Measurements from ENCODE around the gene LMO1. TPM values are rescaled to one million over a fixed set of nuclear protein-coding genes. Genes with fewer than 3 reads are reported as not detected.
A peak's percentile ranks its signal among the peaks of the same experiment; 100 is the strongest.

Gene LMO1
- total and polyA plus RNA-seq, 5 donors = 0.34 to 0.51 TPM; not detected in 3

DNA sequence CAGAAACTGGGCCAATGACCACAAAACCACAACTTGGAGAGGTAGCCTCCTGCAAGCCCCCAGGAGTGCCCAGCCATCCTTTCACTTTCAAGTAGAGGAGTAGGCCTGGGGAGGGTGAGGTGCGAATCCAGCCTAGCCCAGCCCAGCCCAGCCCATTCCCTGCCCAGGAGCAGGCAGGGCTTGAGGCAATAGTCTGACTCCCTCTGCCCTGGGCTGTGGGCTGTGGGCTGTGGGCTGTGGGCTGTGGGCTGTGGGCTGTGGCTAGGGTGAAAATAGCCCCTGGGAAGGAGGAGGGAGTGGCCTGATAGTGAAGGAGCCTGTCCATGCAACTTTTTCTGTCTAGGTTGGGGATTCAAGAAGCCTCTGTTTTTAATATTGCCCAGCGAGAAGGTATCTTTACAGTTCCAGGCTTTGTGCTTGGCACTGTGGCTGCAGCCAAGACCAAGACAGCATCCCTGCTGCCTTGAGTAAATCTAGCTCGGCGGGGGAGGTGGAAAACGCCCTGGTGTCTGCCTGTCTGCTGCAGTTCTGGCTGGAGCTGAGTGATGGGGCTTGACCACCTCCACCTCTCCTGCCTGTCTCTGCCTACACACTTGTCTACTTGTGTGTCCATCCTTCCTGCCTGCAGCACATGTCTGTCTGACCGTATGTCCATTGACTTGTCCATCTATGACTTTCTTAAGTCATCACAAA lies 40.7 kb downstream of the LMO1 start:
- Histone ChIP-seq H3K9me3 (ENCODE audit: control insufficient read depth, low read length) (no peaks in the 10 kb centered on the region), H3K4me1 (ENCODE audit: control insufficient read depth, insufficient read depth, low read length) (no peaks in the 10 kb centered on the region), H3K27me3 (ENCODE audit: control insufficient read depth, insufficient read depth) (no peaks in the 10 kb centered on the region), H3K4me3 (ENCODE audit: low read length) (no peak overlapping the region), H3K27ac (ENCODE audit: low read length) (no peak overlapping the region)
- ATAC-seq = no peak
- intact Hi-C loops (cut with DNase I) = loop anchor here in 1 of 4 donors (5.0 kb wide), 1 partner anchor 339 kb away; no protein-coding TSS in a partner anchor
- no peak for DNase-seq
- 62% methylated on average over 6 of the region's 6 CpGs for WGBS

DNA sequence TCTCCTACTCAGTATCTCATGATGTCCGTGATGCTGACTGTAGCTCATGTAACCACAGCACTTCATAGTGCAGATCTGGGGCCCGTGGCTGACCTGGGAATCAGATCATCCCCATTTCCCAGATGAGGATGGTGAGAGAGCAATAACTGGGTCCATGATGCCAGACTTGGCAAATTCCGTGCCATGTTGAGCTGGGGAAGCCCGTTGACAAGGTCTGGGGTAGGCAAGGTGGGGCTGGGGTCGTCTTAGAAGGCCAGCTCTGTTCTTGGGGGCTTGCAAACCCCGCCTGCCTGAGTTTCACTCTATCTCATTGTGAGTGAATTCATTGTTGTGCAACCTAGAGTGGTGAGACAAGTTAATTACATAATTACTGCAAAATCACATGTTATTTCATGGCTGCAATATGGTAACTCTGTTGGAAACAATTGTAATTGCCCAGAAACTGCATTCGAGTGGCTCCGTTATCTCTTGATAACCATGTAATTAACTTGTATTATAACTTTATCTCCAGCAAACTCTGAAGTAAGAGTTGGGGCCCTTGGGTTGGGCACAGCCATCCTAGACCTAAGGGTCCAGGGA lies 41.7 kb downstream of the LMO1 start:
- DNase-seq = no peak
- Histone ChIP-seq H3K4me3 (ENCODE audit: low read length) (no peak overlapping the region), H3K27ac (ENCODE audit: low read length) (no peak overlapping the region), H3K27me3 (ENCODE audit: control insufficient read depth, insufficient read depth) (no peaks in the 10 kb centered on the region), H3K9me3 (ENCODE audit: control insufficient read depth, low read length) (no peaks in the 10 kb centered on the region), H3K4me1 (ENCODE audit: control insufficient read depth, insufficient read depth, low read length) (no peaks in the 10 kb centered on the region)
- no peak for ATAC-seq
- 82% methylated on average over 8 of the region's 8 CpGs for WGBS
- intact Hi-C loops (cut with DNase I) = loop anchor here in 1 of 4 donors (5.0 kb wide), 1 partner anchor 340 kb away; no protein-coding TSS in a partner anchor

DNA sequence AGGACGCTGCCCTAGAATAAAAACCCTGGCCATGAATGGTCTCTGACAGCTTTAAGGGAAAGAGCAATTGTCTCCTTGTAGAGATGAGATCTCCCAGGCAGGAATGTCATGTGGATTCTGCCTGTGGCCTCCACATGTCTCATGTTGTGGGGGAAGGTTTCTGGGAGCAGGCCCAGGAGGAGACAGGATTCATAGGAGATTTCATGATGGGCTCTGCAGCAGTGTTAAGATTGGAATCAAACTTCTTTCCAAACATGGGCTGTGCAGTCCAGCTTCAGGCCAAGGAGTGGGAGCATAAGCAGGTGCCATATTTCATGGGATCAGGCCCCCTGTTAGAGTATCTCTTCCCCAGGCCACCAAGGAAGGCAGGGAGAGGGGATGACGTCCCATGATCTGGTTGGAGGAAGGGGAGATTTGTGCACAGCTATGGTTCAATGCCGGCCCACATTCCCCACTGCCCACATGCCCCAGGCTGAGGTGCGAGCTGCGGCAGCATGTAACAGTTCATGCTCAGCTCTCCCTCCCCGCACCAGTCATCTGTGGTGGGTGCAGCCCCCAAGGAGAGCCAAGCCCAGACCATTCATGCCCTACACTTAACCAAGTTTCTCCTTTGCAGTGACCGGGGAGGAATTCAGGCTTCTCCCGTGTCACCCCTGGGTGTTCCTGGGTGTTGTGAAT lies 42.5 kb downstream of the LMO1 start:
- no peaks in the 10 kb centered on the region for H3K4me1 ChIP-seq (ENCODE audit: control insufficient read depth, insufficient read depth, low read length)
- no peak overlapping the region for H3K4me3 ChIP-seq (ENCODE audit: low read length)
- H3K27ac ChIP-seq (ENCODE audit: low read length) = no peak overlapping the region
- WGBS = 89% methylated on average over 8 of the region's 8 CpGs
- intact Hi-C loops (cut with DNase I) = loop anchor here in 1 of 4 donors (5.0 kb wide), 1 partner anchor 341 kb away; no protein-coding TSS in a partner anchor
- DNase-seq (no peak), ATAC-seq (no peak)
- H3K9me3 ChIP-seq (ENCODE audit: control insufficient read depth, low read length) = no peaks in the 10 kb centered on the region
- no peaks in the 10 kb centered on the region for H3K27me3 ChIP-seq (ENCODE audit: control insufficient read depth, insufficient read depth)

DNA sequence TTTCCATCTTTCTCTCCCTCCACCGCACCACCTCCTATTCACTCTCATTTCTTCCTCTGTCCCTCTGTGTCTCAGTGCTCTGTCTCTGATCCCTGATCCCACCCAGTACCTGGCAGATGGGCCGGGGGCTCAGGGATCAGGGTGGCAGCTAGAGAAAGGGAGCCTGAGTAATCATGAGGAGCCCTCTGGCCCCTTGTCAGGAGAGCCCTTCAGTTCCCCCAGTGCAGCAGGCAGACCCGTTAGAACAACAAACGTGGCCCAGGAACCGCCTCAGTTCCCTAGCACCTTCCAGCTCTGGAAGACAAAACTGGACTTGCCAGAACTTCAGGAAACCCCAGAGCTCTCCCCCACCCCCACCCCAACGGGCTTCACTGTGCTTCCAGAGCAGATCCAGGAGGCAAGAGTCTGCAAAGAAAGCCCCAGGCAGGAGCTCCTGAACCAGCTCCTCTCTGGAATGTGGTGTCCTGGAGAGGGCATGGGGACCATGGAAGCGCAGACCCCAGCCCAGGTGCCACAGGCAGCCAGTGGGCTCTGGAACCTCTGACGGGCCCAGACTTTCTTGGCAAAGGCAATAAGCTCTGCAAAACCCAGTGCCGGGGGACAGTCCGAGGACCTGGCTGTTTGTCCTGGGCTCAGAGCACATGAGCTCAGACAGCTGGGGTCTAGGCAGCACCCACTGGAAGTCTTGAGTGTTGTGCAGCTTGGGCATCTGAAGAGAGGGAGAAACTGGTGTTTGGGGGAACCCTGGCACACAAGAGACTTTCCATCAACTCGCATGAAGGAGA lies 43.2 kb downstream of the LMO1 start:
- no peak for ATAC-seq
- WGBS = 83% methylated on average over 11 of the region's 11 CpGs

DNA sequence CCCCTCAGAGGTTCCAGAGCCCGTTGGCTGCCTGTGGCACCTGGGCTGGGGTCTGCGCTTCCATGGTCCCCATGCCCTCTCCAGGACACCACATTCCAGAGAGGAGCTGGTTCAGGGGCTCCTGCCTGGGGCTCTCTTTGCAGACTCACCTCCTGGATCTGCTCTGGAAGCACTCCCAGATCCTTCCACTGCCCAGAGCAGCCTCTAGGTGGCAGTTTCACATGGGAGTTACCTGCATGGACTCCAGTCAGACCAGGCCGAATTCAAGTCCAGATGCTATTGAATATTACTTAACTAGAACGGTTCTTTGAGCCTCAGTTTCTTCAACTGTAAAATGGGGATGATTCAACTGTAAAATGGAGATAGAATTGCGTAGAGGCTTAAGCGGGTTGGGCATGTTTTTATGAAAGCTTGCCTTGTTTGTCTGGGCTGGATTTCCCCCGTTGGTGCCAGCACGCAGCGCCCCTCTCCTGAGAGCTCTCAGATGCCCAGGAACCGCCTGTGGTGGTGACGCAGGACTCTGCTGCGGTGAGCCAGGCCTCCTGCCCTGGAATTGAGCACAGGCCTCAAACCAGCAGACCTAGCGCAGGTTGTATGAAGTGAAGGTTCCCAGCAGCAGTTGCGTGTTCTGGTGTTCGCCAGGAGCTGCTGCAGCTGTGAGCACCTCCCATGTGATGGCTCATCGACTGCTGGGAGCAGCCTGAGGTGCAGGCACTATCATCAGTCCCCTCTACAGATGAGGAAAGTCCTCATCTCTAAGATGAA lies 44.2 kb downstream of the LMO1 start:
- peak; percentile 59 to 63 for ATAC-seq
- WGBS = 76% methylated on average over 16 of the region's 16 CpGs

More for the DNA sequence above, 43.2 kb downstream of the LMO1 start:
- intact Hi-C loops (cut with DNase I) = loop anchor here in 1 of 4 donors (5.0 kb wide), 1 partner anchor 342 kb away; no protein-coding TSS in a partner anchor
- Histone ChIP-seq H3K4me3 (ENCODE audit: low read length) (no peak overlapping the region), H3K27me3 (ENCODE audit: control insufficient read depth, insufficient read depth) (no peaks in the 10 kb centered on the region), H3K4me1 (ENCODE audit: control insufficient read depth, insufficient read depth, low read length) (no peaks in the 10 kb centered on the region), H3K27ac (ENCODE audit: low read length) (no peak overlapping the region), H3K9me3 (ENCODE audit: control insufficient read depth, low read length) (no peaks in the 10 kb centered on the region)
- no peak for DNase-seq

DNA sequence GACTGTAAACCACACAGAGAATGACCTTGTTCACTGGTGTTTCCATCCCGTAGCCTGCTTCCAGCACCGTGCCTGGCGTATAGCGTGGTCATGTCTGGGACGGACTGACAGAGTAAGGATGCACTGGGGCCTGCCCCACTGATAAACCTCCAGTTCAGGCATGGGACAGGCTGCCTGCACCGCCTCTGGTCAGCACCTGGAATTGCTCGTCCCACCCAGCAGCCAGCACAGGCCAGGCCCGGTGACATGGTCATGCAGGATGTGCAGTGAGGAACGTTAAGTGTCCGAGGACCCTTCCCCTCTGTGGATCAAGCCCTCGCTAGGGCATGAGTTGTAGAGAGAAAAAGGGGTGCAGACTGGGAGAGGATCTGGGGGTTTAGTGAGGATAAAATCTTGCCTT lies 44.8 kb downstream of the LMO1 start:
- no peaks in the 10 kb centered on the region for H3K27me3 ChIP-seq (ENCODE audit: control insufficient read depth, insufficient read depth)
- no peak overlapping the region for H3K27ac ChIP-seq (ENCODE audit: low read length)
- H3K4me1 ChIP-seq (ENCODE audit: control insufficient read depth, insufficient read depth, low read length) = no peaks in the 10 kb centered on the region
- DNase-seq (no peak), ATAC-seq (no peak)
- 77% methylated on average over 11 of the region's 11 CpGs for WGBS
- intact Hi-C loops (cut with DNase I) = no loop called here
- no peaks in the 10 kb centered on the region for H3K9me3 ChIP-seq (ENCODE audit: control insufficient read depth, low read length)
- H3K4me3 ChIP-seq (ENCODE audit: low read length) = no peak overlapping the region

More for the DNA sequence above, 44.2 kb downstream of the LMO1 start:
- intact Hi-C loops (cut with DNase I) = loop anchor here in 1 of 4 donors (5.0 kb wide), 1 partner anchor 343 kb away; no protein-coding TSS in a partner anchor
- H3K4me1 ChIP-seq (ENCODE audit: control insufficient read depth, insufficient read depth, low read length) = no peaks in the 10 kb centered on the region
- no peak overlapping the region for H3K4me3 ChIP-seq (ENCODE audit: low read length)
- H3K27ac ChIP-seq (ENCODE audit: low read length) = no peak overlapping the region
- H3K9me3 ChIP-seq (ENCODE audit: control insufficient read depth, low read length) = no peaks in the 10 kb centered on the region
- DNase-seq = peak in 1 of 3 donors; percentile 33
- H3K27me3 ChIP-seq (ENCODE audit: control insufficient read depth, insufficient read depth) = no peaks in the 10 kb centered on the region

DNA sequence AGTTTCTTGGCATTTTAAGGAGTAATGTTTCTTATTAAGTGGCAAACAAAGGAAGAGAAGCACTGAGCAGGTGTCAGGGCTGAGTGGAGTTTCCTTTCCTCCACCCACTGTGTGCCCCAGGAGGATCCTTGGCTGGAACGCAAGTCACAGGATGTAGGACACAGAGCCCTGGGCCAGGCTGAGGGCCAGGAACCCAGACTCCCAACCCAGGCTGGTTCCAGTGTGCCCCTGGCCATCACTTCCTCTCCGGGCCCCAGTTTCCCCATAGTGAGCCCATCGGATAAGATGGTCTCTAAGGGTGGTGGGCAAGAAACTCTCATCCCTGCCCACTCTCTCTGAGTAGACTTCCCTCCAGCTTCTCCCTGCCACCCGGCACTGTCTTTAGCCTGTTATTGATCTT lies 45.3 kb downstream of the LMO1 start:
- no peaks in the 10 kb centered on the region for H3K4me1 ChIP-seq (ENCODE audit: control insufficient read depth, insufficient read depth, low read length)
- intact Hi-C loops (cut with DNase I) = no loop called here
- H3K27me3 ChIP-seq (ENCODE audit: control insufficient read depth, insufficient read depth) = no peaks in the 10 kb centered on the region
- no peak overlapping the region for H3K27ac ChIP-seq (ENCODE audit: low read length)
- H3K4me3 ChIP-seq (ENCODE audit: low read length) = no peak overlapping the region
- 72% methylated on average over 4 of the region's 4 CpGs for WGBS
- DNase-seq = no peak
- ATAC-seq = no peak
- H3K9me3 ChIP-seq (ENCODE audit: control insufficient read depth, low read length) = no peaks in the 10 kb centered on the region

DNA sequence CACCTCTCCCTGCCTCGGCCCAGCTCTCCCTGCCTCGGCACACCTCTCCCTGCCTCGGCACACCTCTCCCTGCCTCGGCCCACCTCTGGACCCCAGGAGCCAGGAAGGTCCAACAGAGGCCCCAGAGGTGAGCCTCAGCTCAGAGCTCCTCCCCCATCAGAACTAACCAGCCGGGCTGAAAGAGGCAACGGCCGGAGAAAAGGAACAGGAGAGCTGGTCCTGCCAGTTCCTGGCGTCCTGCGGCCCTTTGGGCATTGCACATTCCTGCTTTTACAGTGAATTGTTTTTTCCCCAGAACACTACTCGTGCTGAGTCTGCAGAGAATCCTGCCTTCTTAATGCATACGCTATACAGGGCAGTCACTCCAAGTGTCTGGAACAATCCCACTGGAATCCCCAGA lies 45.8 kb downstream of the LMO1 start:
- Histone ChIP-seq H3K27me3 (ENCODE audit: control insufficient read depth, insufficient read depth) (no peaks in the 10 kb centered on the region), H3K27ac (ENCODE audit: low read length) (no peak overlapping the region), H3K4me1 (ENCODE audit: control insufficient read depth, insufficient read depth, low read length) (no peaks in the 10 kb centered on the region), H3K9me3 (ENCODE audit: control insufficient read depth, low read length) (no peaks in the 10 kb centered on the region), H3K4me3 (ENCODE audit: low read length) (no peak overlapping the region)
- no peak for DNase-seq
- intact Hi-C loops (cut with DNase I) = no loop called here
- no peak for ATAC-seq
- 86% methylated on average over 11 of the region's 11 CpGs for WGBS

DNA sequence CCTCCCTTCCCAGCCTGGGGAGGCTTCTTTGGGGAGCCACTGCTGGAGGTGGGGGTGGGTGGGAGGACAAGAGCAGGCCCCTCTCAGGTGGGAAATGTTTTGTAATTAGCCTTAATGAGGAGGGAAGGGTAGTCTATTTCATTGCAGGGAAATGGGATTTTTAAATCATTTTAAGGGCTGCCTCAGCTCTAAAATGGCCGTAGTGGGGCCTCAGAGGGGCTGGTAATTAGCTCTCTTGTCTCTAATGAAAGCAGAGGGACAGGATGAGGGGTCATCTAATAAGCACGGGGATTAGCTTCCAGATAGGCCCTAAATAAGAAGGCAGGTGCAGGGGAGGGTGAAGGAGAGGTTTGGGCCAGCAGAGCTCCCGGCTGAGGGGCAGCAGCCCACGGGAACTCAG lies 46.5 kb downstream of the LMO1 start:
- Histone ChIP-seq H3K4me1 (ENCODE audit: control insufficient read depth, insufficient read depth, low read length) (no peaks in the 10 kb centered on the region), H3K27ac (ENCODE audit: low read length) (no peak overlapping the region), H3K27me3 (ENCODE audit: control insufficient read depth, insufficient read depth) (no peaks in the 10 kb centered on the region), H3K9me3 (ENCODE audit: control insufficient read depth, low read length) (no peaks in the 10 kb centered on the region), H3K4me3 (ENCODE audit: low read length) (no peak overlapping the region)
- ATAC-seq (no peak), DNase-seq (no peak)
- 79% methylated on average over 4 of the region's 4 CpGs for WGBS
- intact Hi-C loops (cut with DNase I) = no loop called here

DNA sequence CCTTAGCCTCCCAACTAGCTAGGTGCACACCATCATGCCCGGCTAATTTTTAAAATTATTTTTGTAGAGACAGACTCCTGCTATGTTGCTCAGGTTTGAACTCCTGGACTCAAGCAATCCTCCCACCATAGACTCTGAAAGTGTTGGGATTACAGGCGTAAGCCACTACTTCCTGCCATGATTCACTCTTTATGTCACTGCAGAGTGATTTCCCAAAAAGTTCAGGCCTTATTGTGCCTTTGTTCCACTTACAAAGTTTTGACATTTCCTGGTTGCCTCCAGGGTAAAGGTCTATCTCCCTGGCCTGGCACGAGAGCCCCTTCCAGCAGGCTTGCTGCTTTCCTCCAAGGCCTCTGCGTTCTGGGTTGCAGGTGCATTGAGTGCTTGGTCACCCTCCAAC lies 50.3 kb downstream of the LMO1 start:
- Histone ChIP-seq H3K4me1 (ENCODE audit: control insufficient read depth, insufficient read depth, low read length) (no peaks in the 10 kb centered on the region), H3K4me3 (ENCODE audit: low read length) (no peak overlapping the region), H3K27me3 (ENCODE audit: control insufficient read depth, insufficient read depth) (no peaks in the 10 kb centered on the region), H3K27ac (ENCODE audit: low read length) (no peak overlapping the region), H3K9me3 (ENCODE audit: control insufficient read depth, low read length) (no peaks in the 10 kb centered on the region)
- 73% methylated on average over 4 of the region's 4 CpGs for WGBS
- DNase-seq (no peak), ATAC-seq (no peak)
- intact Hi-C loops (cut with DNase I) = no loop called here
